NCI-H446 treated with DMSO at 0.1 percent for 48 hours (cell line): Measurements from ENCODE around the gene CABP4.
"Not testable (repeated sequence)": the region's sequence is repeated elsewhere in the genome, so short reads cannot be mapped to it uniquely, and the experiment has no call there.

Experiments used
- DNase-seq: peaks from one replicate; lab custom pipeline; 2025; lab: John Stamatoyannopoulos, UW

CABP4 gene

GRCh38 chr11:67453816-67454732 lies 1.1 kb upstream of the CABP4 start:
- no peak for DNase-seq

GRCh38 chr11:67456068-67456705 lies 1.0 kb downstream of the CABP4 start:
- no peak for DNase-seq

GRCh38 chr11:67457453-67457852 lies 2.3 kb downstream of the CABP4 start:
- no peak for DNase-seq

- DNase-seq = no peak
These were observed 3.1 kb downstream of the CABP4 start for GRCh38 chr11:67458266-67458665.

- DNase-seq = no peak
These were observed 8.0 kb downstream of the CABP4 start for GRCh38 chr11:67463186-67463585.

GRCh38 chr11:67463680-67464410 lies 8.7 kb downstream of the CABP4 start:
- no peak for DNase-seq

GRCh38 chr11:67464411-67465188 lies 9.4 kb downstream of the CABP4 start:
- no peak for DNase-seq

- no peak for DNase-seq
These were observed 10.0 kb downstream of the CABP4 start for GRCh38 chr11:67465189-67465510.

- DNase-seq = not testable (repeated sequence)
These were observed 10.4 kb downstream of the CABP4 start for GRCh38 chr11:67465530-67465929.

GRCh38 chr11:67466367-67466766 lies 11.2 kb downstream of the CABP4 start:
- no peak for DNase-seq

GRCh38 chr11:67466962-67467771 lies 12.0 kb downstream of the CABP4 start:
- no peak for DNase-seq

GRCh38 chr11:67468056-67468455 lies 12.9 kb downstream of the CABP4 start:
- no peak for DNase-seq

GRCh38 chr11:67468456-67468758 lies 13.3 kb downstream of the CABP4 start:
- no peak for DNase-seq

GRCh38 chr11:67468759-67469507 lies 13.8 kb downstream of the CABP4 start, which contains the start of gene TMEM134:
Gene TMEM134, minus strand, starts transcription at chr11:67469251. Its CDS starts 59 bp downstream, at chr11:67469192.
- DNase-seq = peak; percentile 78

GRCh38 chr11:67469508-67469811 lies 14.3 kb downstream of the CABP4 start:
- DNase-seq = no peak

- DNase-seq = no peak
These were observed 15.3 kb downstream of the CABP4 start for GRCh38 chr11:67470337-67471002.

- no peak for DNase-seq
These were observed 17.7 kb downstream of the CABP4 start for GRCh38 chr11:67472882-67473281.

- not testable (repeated sequence) for DNase-seq
These were observed 21.5 kb downstream of the CABP4 start for GRCh38 chr11:67476692-67477091.

- DNase-seq = not testable (repeated sequence)
These were observed 22.3 kb downstream of the CABP4 start for GRCh38 chr11:67477344-67478050.
